Hepatocyte (in vitro differentiated cells): ENCODE results near the gene CALB2. TPM values are rescaled to one million over a fixed set of nuclear protein-coding genes. Genes with fewer than 3 reads are reported as not detected.

Experiments used
- DNase-seq: peaks from one replicate; pipeline ENCODE4 v3.0.0-alpha.2; 2016; ENCODE audit warnings: low spot score
- H2AFZ ChIP-seq: fragments of 200-600 bp; sonication (generic); 2 replicates; pipeline ENCODE4 v1.6.0; 2016; ENCODE audit warnings: antibody characterized with exemption, mild to moderate bottlenecking
- H3K27ac ChIP-seq: fragments of 200-600 bp; sonication (generic); 2 replicates; pipeline ENCODE4 v1.5.1; 2016; ENCODE audit warnings: mild to moderate bottlenecking
- H3K27me3 ChIP-seq: fragments of 200-600 bp; sonication (generic); 2 replicates; pipeline ENCODE4 v1.6.1; 2016
- H3K36me3 ChIP-seq: fragments of 200-600 bp; sonication (generic); replicated peaks from 2 replicates; pipeline ENCODE4 v1.5.1; 2016; ENCODE audit warnings: low read depth; ENCODE audit not compliant: insufficient read depth
- H3K4me1 ChIP-seq: fragments of 200-600 bp; sonication (generic); 2 replicates; pipeline ENCODE4 v1.5.1; 2016; ENCODE audit warnings: mild to moderate bottlenecking, moderate library complexity; ENCODE audit not compliant: insufficient read depth
- H3K4me2 ChIP-seq: fragments of 200-600 bp; sonication (generic); 2 replicates; pipeline ENCODE4 v1.6.0; 2016
- H3K4me3 ChIP-seq: fragments of 200-600 bp; sonication (generic); 2 replicates; pipeline ENCODE4 v1.5.1; 2016; ENCODE audit warnings: mild to moderate bottlenecking
- H3K79me2 ChIP-seq: fragments of 200-600 bp; sonication (generic); 2 replicates; pipeline ENCODE4 v1.6.0; 2017; ENCODE audit warnings: mild to moderate bottlenecking
- H3K9me2 ChIP-seq: fragments of 200-600 bp; sonication (generic); replicated peaks from 2 replicates; pipeline ENCODE4 v1.6.0; 2017; ENCODE audit warnings: mild to moderate bottlenecking; ENCODE audit not compliant: insufficient read depth
- H3K9me3 ChIP-seq: fragments of 200-600 bp; sonication (generic); 2 replicates; pipeline ENCODE4 v1.5.1; 2016; ENCODE audit warnings: low read depth, mild to moderate bottlenecking
- H4K20me1 ChIP-seq: fragments of 200-600 bp; sonication (generic); 2 replicates; pipeline ENCODE4 v1.6.0; 2016; ENCODE audit warnings: mild to moderate bottlenecking; ENCODE audit not compliant: insufficient read depth, poor library complexity, severe bottlenecking
- CTCF ChIP-seq: fragments of 200-600 bp; sonication (generic); IDR thresholded peaks from 2 replicates; pipeline ENCODE4 v1.5.1; 2016; ENCODE audit warnings: antibody characterized with exemption, mild to moderate bottlenecking; ENCODE audit not compliant: poor library complexity
- EZH2 ChIP-seq: fragments of 200-600 bp; sonication (generic); IDR thresholded peaks from 2 replicates; pipeline ENCODE4 v1.6.1; 2016; ENCODE audit warnings: antibody characterized with exemption, mild to moderate bottlenecking, borderline replicate concordance
- EZH2phosphoT487 ChIP-seq: fragments of 200-600 bp; sonication (generic); IDR thresholded peaks from one replicate; pipeline ENCODE4 v1.6.1; 2018; ENCODE audit warnings: antibody characterized with exemption, mild to moderate bottlenecking, low read depth, moderate library complexity; ENCODE audit not compliant: unreplicated experiment, severe bottlenecking
- WGBS: methylation state at CpG from one replicate; pipeline ENCODE4 v1.1.6; 2016; ENCODE audit warnings: low lambda C conversion rate; ENCODE audit errors: missing lambda C conversion rate; 5-methylcytosine and 5-hydroxymethylcytosine counted together
- polyA plus RNA-seq: library from polyadenylated mRNA; unstranded; fragments of >200 nt; fragmentation: Nextera tagmentation; extraction: Ambion mirVana; gene quantifications from 2 replicates; pipeline ENCODE4 v1.2.1, GENCODE V29; 2016
- total RNA-seq: library from RNA; depleted of rRNA; stranded (reverse); fragments of >200 nt; gene quantifications from 2 replicates; pipeline ENCODE4 v1.2.3, GENCODE V29; 2014

Gene CALB2
- total and polyA plus RNA-seq, 2 experiments from 2014 or later: 2.3 to 6.5 TPM

GRCh38 chr16:71379711-71380110 is 21.2 kb downstream of the CALB2 start:
- Histone ChIP-seq H3K4me3 (no peak overlapping the region), H3K9me3 (no peaks in the 10 kb centered on the region), H3K9me2 (no peaks in the 10 kb centered on the region), H3K36me3 (no peaks in the 10 kb centered on the region), H2AFZ (no peak overlapping the region), H3K27ac (no peak overlapping the region), H3K4me1 (no peaks in the 10 kb centered on the region), H3K79me2 (no peaks in the 10 kb centered on the region), H4K20me1 (no peaks in the 10 kb centered on the region), H3K27me3 (no peaks in the 10 kb centered on the region), H3K4me2 (no peak overlapping the region)
- TF ChIP-seq EZH2phosphoT487 (no peak), CTCF (no peak), EZH2 (no peak)
- 91% methylated on average over 1 of the region's 1 CpG for WGBS
- no peak for DNase-seq

- Histone ChIP-seq H4K20me1 (no peaks in the 10 kb centered on the region), H2AFZ (no peak overlapping the region), H3K27me3 (no peaks in the 10 kb centered on the region), H3K4me2 (no peak overlapping the region), H3K27ac (no peak overlapping the region), H3K4me1 (no peaks in the 10 kb centered on the region), H3K4me3 (no peak overlapping the region), H3K9me3 (no peaks in the 10 kb centered on the region), H3K9me2 (no peaks in the 10 kb centered on the region), H3K36me3 (no peaks in the 10 kb centered on the region), H3K79me2 (no peaks in the 10 kb centered on the region)
- no peak for TF ChIP-seq EZH2phosphoT487
- TF ChIP-seq CTCF: no peak
- TF ChIP-seq EZH2: no peak
- no peak for DNase-seq
- WGBS: 82% methylated on average over 6 of the region's 6 CpGs
Observed at GRCh38 chr16:71380831-71381230, 22.3 kb downstream of the CALB2 start.

GRCh38 chr16:71383054-71383773 is 24.7 kb downstream of the CALB2 start:
- Histone ChIP-seq H3K4me2 (no peak overlapping the region), H3K79me2 (no peaks in the 10 kb centered on the region), H3K4me3 (no peak overlapping the region), H3K36me3 (no peaks in the 10 kb centered on the region), H2AFZ (no peak overlapping the region), H3K4me1 (no peaks in the 10 kb centered on the region), H3K9me3 (no peaks in the 10 kb centered on the region), H3K9me2 (no peaks in the 10 kb centered on the region), H3K27me3 (peaks cover 4% of the 10 kb centered on the region), H3K27ac (no peak overlapping the region), H4K20me1 (no peaks in the 10 kb centered on the region)
- TF ChIP-seq CTCF: no peak
- TF ChIP-seq EZH2: no peak
- no peak for TF ChIP-seq EZH2phosphoT487
- WGBS: 64% methylated on average over 11 of the region's 11 CpGs
- DNase-seq: peak; percentile 34
